ENCODE data around the gene FOXO3.

DNA sequence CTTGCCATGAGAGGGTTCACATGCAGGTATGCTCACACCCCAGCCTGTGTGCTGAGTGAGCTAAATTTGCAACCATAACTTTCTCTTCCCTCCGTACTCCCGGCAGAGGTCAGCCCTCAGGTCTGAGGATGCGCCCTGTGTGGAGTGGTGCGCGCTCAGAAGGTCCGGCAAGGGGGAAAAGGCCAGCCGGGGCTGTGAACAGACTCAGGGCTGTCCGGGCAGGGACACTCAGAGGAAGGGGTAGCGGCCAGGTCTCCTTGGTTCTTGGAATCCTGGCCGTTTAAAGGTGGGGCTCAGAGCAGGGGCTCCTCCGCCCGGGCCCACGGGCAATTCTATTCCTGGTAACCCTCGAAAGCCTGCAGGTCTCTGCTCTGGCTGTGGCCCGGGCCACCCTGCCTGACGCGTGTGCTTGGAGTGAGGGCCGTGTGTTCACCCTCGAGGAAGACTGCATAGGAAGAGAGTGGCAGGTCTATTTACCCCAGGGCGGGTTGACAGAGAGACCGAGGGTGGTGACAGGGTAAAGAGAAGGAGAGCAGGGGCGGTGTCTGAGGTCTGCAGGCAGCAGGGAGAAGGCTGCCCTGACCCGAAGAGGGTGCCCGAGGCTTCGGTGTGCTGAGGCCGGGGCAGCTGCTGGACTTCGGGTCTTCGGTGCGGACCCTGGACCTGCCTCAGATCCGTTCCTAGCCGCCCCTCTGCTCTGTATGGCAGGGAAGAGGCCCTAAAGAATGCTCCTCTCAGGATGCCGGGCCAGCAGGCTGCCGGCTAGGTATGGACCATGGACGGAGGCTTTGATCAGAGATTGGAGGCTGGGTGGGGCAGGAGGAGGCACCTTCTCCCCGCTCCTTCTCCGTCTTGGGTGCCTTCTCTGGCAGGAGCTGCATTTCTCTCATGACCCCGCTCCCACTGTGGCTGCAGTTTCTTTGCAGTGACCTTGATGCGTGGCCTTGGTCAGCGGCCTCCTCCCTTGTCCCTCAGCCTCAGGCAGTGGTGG, 156.4 kb downstream of the FOXO3 start:
- TF ChIP-seq, protein P1, sequence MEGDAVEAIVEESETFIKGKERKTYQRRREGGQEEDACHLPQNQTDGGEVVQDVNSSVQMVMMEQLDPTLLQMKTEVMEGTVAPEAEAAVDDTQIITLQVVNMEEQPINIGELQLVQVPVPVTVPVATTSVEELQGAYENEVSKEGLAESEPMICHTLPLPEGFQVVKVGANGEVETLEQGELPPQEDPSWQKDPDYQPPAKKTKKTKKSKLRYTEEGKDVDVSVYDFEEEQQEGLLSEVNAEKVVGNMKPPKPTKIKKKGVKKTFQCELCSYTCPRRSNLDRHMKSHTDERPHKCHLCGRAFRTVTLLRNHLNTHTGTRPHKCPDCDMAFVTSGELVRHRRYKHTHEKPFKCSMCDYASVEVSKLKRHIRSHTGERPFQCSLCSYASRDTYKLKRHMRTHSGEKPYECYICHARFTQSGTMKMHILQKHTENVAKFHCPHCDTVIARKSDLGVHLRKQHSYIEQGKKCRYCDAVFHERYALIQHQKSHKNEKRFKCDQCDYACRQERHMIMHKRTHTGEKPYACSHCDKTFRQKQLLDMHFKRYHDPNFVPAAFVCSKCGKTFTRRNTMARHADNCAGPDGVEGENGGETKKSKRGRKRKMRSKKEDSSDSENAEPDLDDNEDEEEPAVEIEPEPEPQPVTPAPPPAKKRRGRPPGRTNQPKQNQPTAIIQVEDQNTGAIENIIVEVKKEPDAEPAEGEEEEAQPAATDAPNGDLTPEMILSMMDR (IDR thresholded peaks at IDR 0.05), result no peak
- TF ChIP-seq POLR2A (IDR thresholded peaks at IDR 0.05), result no peak
